Nephron progenitor cell (in vitro differentiated cells): Measurements from ENCODE around the gene CCDC39.
A peak's percentile ranks its signal among the peaks of the same experiment; 100 is the strongest.
"Not testable (repeated sequence)": the region's sequence is repeated elsewhere in the genome, so short reads cannot be mapped to it uniquely, and the experiment has no call there.

Source experiments
- DNase-seq: peaks from one replicate; pipeline ENCODE4 v3.0.0; 2021
- H3K27ac Mint-ChIP-seq: 2 replicates; pipeline ENCODE4 v1.8.0; 2021; ENCODE audit warnings: mild to moderate bottlenecking, moderate library complexity, mixed read lengths
- H3K27me3 Mint-ChIP-seq: 2 replicates; pipeline ENCODE4 v1.8.0; 2021; ENCODE audit warnings: mild to moderate bottlenecking, low read depth, mixed read lengths; ENCODE audit not compliant: poor library complexity
- H3K36me3 Mint-ChIP-seq: 2 replicates; pipeline ENCODE4 v1.8.0; 2021; ENCODE audit warnings: low read depth, mixed read lengths
- H3K4me1 Mint-ChIP-seq: 2 replicates; pipeline ENCODE4 v1.8.0; 2021; ENCODE audit warnings: mixed read lengths
- H3K4me3 Mint-ChIP-seq: 2 replicates; pipeline ENCODE4 v1.8.0; 2021; ENCODE audit warnings: mild to moderate bottlenecking, moderate library complexity, mixed read lengths
- H3K9me3 Mint-ChIP-seq: 2 replicates; pipeline ENCODE4 v1.8.0; 2021; ENCODE audit warnings: mild to moderate bottlenecking, moderate library complexity, mixed read lengths
- CTCF ChIP-seq: fragments of 200-600 bp; sonication (generic); IDR thresholded peaks from 2 replicates; pipeline ENCODE4 v1.5.0; 2021; ENCODE audit warnings: antibody characterized with exemption

Gene CCDC39

DNA sequence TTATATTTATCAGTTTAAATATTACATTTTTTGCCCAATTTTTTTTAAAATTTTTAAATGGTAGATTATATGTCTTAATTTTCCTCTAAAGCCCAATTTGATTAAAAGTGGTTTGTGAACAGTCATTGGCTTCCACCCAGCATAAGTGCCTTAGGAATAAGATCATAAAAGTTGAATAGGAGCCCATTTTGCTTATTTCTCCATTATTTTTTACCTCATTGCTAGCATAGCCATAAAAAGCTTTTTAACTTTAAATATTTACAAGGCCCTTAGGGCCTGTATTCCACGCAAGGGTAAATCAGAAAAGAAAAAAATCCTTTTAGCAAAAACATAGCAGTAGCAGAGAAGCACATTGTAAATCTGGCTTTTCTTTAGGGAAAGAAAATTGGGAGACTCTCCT lies 68.3 kb downstream of the CCDC39 start:
- H3K4me1 Mint-ChIP-seq = no peaks in the 10 kb centered on the region
- H3K27me3 Mint-ChIP-seq = no peaks in the 10 kb centered on the region
- TF ChIP-seq CTCF = no peak
- no peak for DNase-seq
- H3K9me3 Mint-ChIP-seq = no peaks in the 10 kb centered on the region
- peaks cover 56% of the 10 kb centered on the region for H3K36me3 Mint-ChIP-seq
- H3K27ac Mint-ChIP-seq = no peak overlapping the region
- H3K4me3 Mint-ChIP-seq = no peak overlapping the region

- no peak for TF ChIP-seq CTCF
- peaks cover 36% of the 10 kb centered on the region for H3K27me3 Mint-ChIP-seq
- peak; percentile 80 for DNase-seq
- peaks cover 22% of the 10 kb centered on the region for H3K36me3 Mint-ChIP-seq
- H3K9me3 Mint-ChIP-seq = peaks cover 11% of the 10 kb centered on the region
- H3K4me3 Mint-ChIP-seq = peak within 1 kb of the TSS; percentile 96
- peaks cover 18% of the 10 kb centered on the region for H3K4me1 Mint-ChIP-seq
- peak within 1 kb of the TSS; percentile 91 for H3K27ac Mint-ChIP-seq
Observed at GRCh38 chr3:180601688-180602666, 77.3 kb downstream of the CCDC39 start, which contains the start of gene TTC14. TTC14 (plus strand) TSS chr3:180602163; CDS start chr3:180602262, 99 bp downstream.

DNA sequence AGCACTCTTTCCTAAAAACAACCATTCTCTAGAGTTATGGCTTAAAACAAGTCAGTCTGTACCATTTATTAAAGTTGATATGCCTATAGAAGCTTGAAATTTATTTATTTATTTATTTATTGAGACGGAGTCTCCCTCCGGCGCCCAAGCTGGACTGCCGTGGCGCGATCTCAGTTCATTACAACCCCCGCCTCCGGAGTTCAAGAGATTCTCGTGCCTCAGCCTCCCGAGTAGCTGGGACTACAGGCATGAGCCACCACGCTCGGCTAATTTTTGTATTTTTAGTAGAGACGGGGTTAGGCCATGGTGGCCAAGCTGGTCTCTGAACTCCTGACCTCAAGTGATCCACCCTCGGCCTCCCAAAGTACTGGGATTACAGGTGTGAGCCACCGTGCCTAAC lies 78.8 kb downstream of the CCDC39 start:
- Mint-ChIP-seq H3K27ac (no peak overlapping the region), H3K36me3 (peaks cover 8% of the 10 kb centered on the region), H3K4me3 (peak overlapping the region; percentile 96), H3K4me1 (peaks cover 18% of the 10 kb centered on the region), H3K27me3 (peaks cover 45% of the 10 kb centered on the region), H3K9me3 (peaks cover 11% of the 10 kb centered on the region)
- TF ChIP-seq CTCF = no peak
- no peak for DNase-seq

GRCh38 chr3:180595559-180595935 lies 83.7 kb downstream of the CCDC39 start:
- H3K4me1 Mint-ChIP-seq = no peaks in the 10 kb centered on the region
- no peaks in the 10 kb centered on the region for H3K36me3 Mint-ChIP-seq
- H3K27me3 Mint-ChIP-seq = peaks cover 46% of the 10 kb centered on the region
- no peak overlapping the region for H3K27ac Mint-ChIP-seq
- H3K9me3 Mint-ChIP-seq = no peaks in the 10 kb centered on the region
- no peak overlapping the region for H3K4me3 Mint-ChIP-seq
- no peak for DNase-seq
- no peak for TF ChIP-seq CTCF

DNA sequence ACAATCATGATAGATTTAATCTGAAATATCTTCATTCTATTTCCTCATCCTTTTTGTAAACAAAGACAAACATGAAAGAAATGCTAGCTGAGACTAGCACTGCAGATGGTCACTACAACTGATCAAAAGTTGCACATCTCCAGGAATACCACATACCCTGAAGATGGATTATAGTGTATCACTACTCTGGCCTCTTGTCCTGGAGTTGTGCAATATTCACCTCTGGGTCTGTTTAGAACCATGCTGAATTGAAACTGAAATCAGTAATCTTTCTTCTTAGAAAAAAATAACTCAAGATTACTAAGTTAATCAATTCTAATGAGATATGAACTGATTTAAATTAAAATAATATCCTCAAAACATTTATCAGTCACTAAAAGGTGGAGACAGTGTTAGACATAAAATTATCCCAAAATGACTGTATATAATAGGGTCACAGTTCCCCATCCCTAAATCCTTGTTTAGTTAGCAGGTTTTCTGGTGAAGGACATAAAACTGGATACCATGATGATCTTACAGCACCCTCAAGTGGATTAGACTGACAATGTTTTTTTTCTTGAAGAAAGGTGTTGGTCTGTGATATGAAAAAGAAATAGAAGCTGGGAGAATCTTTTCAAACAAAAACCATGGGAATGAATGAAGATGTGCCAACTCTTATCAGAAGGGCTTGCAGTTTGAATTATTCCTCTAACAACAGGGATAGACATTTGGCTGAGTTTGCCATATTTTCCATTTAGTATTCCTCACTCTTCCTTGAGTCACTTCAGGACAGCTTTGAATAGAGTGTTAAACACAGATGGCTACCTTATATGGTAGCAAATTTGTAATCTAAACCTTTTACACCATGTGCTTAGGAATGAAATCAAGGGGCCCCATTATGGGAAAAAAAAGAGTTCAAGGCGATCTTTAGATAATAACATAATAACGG lies 84.4 kb downstream of the CCDC39 start:
- Mint-ChIP-seq H3K27ac (no peak overlapping the region), H3K27me3 (peaks cover 43% of the 10 kb centered on the region), H3K4me3 (no peak overlapping the region), H3K9me3 (no peaks in the 10 kb centered on the region), H3K36me3 (no peaks in the 10 kb centered on the region), H3K4me1 (no peaks in the 10 kb centered on the region)
- peak; percentile 53 for TF ChIP-seq CTCF
- DNase-seq = no peak

- not testable (repeated sequence) for H3K4me3 Mint-ChIP-seq, H3K9me3 Mint-ChIP-seq, H3K4me1 Mint-ChIP-seq, H3K27ac Mint-ChIP-seq, H3K36me3 Mint-ChIP-seq, DNase-seq
- H3K27me3 Mint-ChIP-seq = peaks cover 35% of the 10 kb centered on the region
Observed at GRCh38 chr3:180593631-180594030, 85.7 kb downstream of the CCDC39 start.
